ENCODE data around the gene CD200R1.

- TF ChIP-seq EZH2 (IDR thresholded peaks at IDR 0.05; ENCODE audit: low read length, missing control alignments): no peak
- TF ChIP-seq CTCF (conservative IDR thresholded peaks at IDR 0.05 in 1 of 2, IDR thresholded peaks at IDR 0.05 in 1 of 2; ENCODE audit: low read depth in 1 of 2, low read length in 2 of 2): no peak
Observed at GRCh38 chr3:112888381-112889085, 86.4 kb downstream of the CD200R1 start.
